ENCODE data around the gene EGFLAM.
"Not testable (repeated sequence)": the region's sequence is repeated elsewhere in the genome, so short reads cannot be mapped to it uniquely, and the experiment has no call there.

Gene EGFLAM

GRCh38 chr5:38380537-38380936 lies 122.2 kb downstream of the EGFLAM start:
- no peak for DNase-seq

GRCh38 chr5:38381361-38381760 lies 123.0 kb downstream of the EGFLAM start:
- DNase-seq: no peak

GRCh38 chr5:38382898-38383297 lies 124.5 kb downstream of the EGFLAM start:
- peak; percentile 45 for DNase-seq

- no peak for DNase-seq
Measured at GRCh38 chr5:38383701-38384100, 125.3 kb downstream of the EGFLAM start.

DNA sequence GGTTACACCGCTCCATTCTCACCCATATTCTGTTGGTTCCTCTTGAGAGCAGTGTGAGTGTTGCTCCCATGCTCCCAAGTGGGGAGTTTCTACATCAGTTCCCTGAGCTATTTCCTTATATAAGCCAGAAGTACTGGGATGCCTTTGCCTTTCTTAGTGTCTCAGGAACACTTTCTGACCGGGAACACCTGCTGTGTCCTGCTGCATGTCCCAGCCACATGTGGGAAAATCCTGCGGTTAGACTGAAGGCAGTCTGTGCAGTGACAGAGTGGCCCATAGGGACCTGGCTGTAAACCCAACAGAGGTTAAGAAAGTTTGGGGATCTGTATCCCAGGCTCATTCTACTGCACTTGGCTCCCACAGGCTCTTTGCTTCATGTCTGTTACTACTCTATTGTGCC lies 126.0 kb downstream of the EGFLAM start:
- no peak for DNase-seq

DNA sequence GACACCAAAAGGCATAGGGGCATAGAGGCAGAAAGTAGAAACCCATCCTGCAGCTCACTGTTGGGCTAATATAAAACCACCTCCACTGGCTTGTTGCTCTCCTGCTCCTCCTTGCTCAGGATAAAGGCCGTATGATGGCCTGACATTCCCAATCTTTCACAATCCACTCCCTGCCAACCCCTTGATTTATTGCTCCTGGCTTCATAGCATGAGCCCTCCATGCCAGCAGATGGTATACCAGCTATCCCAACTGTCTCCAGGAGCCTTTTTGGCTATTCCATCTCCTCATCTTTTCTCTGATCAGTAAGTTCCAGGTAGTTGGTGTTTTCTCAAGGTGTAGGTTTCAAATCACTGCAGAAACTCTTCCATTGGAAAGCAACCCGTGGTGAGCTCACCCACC lies 128.8 kb downstream of the EGFLAM start:
- DNase-seq: no peak

- no peak for DNase-seq
Measured at GRCh38 chr5:38393636-38394035, 135.3 kb downstream of the EGFLAM start.

DNA sequence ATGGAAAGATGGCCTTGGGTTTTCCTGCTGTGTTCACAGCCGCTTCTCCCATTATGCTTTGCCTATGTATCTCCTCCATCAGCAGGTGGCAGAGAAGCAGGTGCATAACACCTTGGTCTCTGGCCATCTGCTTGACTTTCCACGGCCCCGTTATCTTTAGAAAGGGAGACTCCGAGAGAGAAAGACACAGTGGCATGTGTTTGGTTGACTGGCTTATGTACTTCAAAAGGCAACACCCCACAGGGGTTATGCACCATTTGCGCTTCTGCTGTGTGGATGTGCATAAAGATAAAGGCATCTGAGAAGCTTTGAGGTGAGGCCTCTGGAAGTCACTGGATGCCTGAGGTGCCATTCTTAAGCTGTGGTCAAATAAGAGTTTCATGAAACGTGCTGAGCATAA lies 138.4 kb downstream of the EGFLAM start:
- DNase-seq: no peak

- no peak for DNase-seq
Measured at GRCh38 chr5:38400365-38400764, 142.0 kb downstream of the EGFLAM start.

- DNase-seq: no peak
Measured at GRCh38 chr5:38401145-38401544, 142.8 kb downstream of the EGFLAM start.

DNA sequence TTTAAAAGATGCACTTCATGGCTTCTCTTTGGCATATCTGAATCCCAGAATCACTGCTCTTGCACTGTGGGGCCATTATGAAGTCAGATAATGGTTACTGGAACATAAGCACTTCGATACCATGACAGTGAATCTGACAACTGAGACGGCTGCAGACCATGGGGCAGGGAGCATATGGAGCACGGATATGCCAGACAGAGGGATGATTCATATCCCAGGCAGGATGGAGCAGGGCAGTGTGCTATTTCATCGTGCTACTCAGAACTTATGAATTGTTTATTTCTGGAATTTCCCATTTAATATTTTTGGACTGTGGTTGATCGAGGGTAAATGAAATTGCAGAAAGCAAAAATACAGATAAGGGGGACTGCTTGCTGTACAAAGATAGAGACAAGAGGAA lies 145.0 kb downstream of the EGFLAM start:
- DNase-seq: no peak

DNA sequence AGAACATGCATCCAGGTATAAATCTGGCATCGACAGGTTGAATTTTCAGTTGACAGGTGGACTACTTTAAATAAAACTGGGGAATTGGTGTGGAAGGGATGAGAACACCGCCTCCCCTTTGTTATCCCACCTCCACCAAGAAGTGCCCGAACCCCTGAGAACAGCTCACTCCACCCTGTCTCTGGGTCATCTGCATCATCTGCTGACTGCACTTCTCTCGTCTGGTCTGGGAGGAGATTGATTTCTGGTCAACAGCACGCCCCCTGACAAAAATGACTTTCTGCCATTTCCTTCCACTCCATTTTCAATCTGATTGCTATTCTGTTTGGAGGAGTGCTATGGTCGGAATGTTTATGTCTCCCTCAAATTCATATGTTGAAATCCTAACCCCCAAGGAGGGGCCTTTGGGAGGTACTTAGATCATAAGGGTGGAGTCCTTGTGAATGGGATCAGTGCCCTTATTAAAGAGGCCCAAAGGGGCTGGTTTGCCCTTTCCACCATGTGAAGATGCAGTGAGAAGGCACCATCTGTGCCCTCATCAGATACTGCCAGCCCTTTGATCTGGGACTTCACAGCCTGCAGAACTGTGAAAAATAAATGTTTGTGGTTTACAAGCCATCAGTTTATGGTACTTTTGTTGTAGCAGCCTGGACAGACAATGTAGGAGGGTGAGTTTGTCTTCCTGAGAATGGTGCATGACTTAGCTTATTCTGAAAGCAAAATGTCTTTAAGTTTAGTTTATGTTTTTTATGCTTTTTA lies 145.7 kb downstream of the EGFLAM start:
- DNase-seq: no peak

- DNase-seq: no peak
Measured at GRCh38 chr5:38404667-38405276, 146.4 kb downstream of the EGFLAM start.

- DNase-seq: no peak
Measured at GRCh38 chr5:38408446-38409198, 150.3 kb downstream of the EGFLAM start.

DNA sequence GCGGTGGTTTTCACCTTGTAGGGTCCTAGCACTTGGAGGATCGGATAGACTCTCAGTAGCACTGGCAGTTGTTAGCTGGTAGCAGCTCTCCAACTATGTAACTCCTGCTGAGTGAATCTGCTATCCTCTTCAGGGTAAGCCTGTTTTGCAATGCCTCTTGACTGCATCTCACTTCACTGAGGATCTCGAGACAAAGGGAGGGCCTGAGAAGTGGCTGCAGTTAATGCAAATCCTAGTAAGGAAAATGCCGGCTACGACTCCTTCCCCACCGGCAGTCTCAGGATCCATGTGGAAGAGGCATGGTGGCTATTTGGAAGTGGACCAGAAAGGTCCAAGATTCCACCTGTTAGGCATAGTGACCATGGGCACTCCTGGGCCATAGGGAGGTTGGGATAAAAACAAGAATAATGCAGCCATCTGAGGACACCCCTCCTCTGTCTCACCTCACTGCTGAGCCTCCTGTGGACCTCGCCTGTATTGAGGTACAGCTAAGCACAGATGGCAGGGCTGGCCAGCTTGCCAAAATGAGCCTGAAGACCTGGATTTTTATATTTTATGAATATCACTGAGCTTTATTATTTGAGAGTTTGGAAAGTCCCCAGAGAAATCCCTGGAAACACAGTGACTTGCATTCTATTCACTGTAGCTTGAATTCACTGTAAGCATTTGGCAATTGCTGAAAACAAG lies 152.1 kb downstream of the EGFLAM start:
- DNase-seq: no peak

DNA sequence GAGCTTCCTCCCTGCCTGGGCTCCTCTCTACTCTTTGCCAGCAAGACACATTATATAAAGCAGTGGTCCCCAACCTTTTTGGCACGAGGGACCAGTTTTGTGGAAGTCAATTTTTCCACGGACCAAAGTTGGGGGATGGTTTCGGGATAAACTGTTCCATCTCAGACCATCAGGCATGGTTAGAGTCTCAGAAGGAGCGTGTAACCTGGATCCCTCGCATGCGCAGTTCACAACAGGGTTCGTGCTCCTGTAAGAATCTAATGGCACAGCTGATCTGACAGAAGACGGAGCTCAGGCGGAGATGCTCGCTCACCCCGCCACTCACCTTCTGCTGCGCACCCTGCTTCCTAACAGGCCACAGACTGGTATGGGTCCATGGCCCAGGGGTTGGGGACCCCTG lies 155.3 kb downstream of the EGFLAM start:
- no peak for DNase-seq

DNA sequence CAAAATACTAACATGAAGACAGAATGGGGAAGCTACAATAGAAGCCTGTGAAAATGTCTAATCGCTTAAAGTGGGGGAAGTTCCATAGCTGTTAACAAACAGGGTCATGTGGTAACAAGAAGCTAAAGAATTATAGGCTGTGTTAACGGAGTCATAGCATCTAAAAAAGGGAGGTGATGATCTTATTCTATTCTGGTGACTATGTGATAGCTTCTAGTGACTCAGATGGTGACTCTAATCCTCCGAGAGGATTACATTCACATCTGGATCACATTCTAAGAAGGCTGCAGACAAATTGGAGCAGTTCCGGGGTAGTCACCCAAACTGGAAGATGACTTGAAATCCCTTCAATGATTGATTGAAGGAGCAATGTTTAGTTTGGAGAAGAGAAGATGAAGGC lies 156.0 kb downstream of the EGFLAM start:
- DNase-seq: no peak

DNA sequence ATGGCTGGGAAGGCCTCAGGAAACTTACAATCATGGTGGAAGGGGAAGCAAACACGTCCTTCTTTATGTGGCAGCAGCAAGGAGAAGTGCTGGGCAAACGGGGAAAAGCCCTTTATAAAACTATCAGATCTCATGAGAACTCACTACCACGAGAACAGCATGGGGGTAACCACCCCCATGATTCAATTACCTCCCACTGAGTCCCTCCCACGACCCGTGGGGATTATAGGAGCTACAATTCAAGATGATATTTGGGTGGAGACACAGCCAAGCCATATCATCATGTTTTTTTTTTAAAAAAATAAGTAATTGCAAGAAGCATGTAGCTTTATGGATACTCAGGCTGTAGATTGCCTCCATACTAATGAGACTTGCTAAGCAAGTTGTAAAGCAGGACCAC lies 157.4 kb downstream of the EGFLAM start:
- not testable (repeated sequence) for DNase-seq

GRCh38 chr5:38417658-38418017 lies 159.3 kb downstream of the EGFLAM start:
- DNase-seq: no peak

DNA sequence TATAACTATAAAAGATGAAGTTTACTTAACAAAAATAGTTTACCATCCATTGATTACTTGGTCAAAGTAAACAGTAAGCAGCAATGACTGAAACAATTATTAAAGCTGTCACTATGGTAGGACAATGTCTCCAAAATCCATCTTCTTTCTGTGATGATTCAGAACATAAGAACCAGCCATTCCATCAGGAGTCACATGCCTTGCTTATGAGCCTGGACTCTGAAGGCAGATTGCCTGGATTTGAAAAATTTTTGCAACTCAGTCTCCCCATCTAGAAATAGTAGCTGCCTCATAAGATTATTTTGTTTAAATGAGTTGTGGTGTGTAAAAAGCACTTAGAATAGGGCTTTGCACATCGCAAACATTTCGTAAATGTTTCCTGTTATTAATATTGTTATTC lies 161.9 kb downstream of the EGFLAM start:
- no peak for DNase-seq

GRCh38 chr5:38420691-38421390 lies 162.5 kb downstream of the EGFLAM start:
- peak; percentile 44 for DNase-seq

GRCh38 chr5:38422622-38423021 lies 164.3 kb downstream of the EGFLAM start:
- DNase-seq: no peak
